Measurements from ENCODE around the gene SNCAIP.

The SNCAIP gene

DNA sequence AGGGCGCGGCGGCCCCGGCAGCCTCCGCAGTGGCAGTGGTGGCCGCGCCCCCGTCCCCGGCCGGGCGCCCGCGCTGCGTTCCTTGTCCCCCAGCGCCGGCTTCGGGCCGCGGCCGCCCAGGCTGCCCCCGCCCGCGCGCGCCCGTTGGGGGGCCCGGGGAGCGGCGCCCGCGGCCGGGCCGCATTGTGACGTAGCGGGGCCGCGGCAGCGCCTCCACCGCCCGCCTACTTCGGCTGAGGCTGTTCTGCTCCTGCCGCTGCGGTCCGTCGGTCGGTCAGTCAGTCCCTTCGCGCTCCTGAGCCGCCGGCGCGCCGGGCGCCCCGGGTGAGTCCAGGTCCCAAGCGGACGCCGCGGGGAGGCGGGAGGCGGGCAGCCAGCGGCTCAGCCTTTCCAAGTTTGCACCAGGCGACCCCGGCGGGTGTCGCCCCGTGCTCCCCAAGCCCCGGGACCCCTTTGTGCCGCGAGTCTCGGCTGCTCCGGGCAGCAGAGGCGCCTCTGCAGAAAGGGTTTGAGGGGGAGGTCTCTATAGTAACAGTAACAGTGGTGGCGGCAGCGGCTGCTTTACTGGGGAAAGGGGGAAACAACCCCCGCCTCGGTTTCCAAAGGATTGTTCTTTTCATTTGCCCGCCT, at the start of gene SNCAIP:
Gene SNCAIP (plus strand): TSS at position 277 of the 630 bp plus-strand sequence. CDS start 78,898 bp downstream, outside the sequence.
- H3K27ac ChIP-seq = no peak within 1 kb of the TSS
- TF ChIP-seq, protein P1, sequence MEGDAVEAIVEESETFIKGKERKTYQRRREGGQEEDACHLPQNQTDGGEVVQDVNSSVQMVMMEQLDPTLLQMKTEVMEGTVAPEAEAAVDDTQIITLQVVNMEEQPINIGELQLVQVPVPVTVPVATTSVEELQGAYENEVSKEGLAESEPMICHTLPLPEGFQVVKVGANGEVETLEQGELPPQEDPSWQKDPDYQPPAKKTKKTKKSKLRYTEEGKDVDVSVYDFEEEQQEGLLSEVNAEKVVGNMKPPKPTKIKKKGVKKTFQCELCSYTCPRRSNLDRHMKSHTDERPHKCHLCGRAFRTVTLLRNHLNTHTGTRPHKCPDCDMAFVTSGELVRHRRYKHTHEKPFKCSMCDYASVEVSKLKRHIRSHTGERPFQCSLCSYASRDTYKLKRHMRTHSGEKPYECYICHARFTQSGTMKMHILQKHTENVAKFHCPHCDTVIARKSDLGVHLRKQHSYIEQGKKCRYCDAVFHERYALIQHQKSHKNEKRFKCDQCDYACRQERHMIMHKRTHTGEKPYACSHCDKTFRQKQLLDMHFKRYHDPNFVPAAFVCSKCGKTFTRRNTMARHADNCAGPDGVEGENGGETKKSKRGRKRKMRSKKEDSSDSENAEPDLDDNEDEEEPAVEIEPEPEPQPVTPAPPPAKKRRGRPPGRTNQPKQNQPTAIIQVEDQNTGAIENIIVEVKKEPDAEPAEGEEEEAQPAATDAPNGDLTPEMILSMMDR (conservative IDR thresholded peaks at IDR 0.05) = no peak

DNA sequence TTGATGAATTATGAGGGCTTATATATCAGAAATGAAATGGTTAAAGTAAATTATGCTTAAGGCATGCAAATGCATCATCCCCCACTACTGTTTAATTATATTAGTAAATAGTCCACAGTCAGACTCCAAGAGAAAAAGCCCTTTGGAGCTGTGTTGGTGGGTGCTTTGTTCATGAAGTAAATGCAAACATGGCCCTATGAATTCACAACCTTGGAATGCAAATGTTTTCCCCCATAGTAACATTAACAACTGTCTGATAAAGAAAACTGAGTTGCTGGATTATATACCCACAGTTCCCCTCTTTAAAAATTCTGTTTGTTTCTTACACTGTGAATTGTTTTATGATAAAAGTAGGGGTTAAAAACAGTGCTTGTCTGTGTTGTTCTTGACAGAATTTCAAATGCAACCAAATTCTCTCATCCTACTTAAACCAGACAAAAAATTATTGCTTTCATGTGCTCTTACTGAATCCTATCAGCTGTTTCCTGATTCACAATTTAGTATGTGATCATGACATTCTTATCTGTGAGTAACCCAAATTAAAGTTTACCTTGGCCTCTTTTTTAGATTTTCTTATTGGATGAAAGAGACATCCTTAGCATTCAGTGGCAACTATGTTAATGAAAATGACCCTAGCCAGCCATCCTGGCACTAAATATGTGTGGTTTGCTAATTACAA, 48.5 kb upstream of the SNCAIP start:
- H3K27ac ChIP-seq = no peak overlapping the region
- TF ChIP-seq, protein P1 (conservative IDR thresholded peaks at IDR 0.05) = no peak

DNA sequence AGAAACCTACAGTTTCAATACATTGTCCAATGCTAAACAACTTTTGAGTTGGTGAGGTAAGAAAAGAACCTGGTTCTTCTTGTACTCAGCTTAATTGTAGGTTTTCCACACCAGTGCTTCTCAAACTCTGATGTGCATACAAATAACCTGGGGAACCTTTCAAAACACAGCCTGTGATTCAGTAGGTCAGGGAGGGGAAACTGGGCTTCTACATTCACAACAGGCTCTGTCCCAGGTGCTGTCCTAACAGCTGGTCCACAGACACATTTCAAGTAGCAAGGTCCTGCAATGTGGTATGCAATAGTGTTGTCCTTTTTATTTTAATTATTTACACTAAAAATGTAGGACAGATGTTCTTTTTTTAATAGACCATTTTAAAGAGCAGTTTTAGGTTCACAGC, 47.4 kb upstream of the SNCAIP start:
- H3K27ac ChIP-seq = no peak overlapping the region
- TF ChIP-seq, protein P1 (conservative IDR thresholded peaks at IDR 0.05) = no peak

DNA sequence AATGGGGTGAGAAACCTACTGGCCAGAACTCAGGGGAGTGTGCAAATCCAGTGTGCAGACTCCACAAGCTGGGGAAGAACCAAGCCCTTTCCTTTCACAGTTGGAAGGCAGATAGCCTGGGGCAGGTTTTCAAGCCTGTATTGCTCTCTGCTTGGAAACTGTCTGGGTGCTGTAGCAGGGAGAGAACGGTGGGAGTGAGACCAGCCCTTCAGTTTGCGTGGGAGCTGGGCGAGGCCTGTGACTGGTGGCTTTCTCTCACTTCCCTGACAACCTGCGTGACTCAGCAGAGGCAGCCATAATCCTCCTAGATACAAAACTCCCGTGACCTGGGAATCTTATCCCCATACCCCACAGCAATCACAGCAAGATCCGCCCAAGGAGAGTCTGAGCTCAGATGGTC, 44.9 kb upstream of the SNCAIP start:
- TF ChIP-seq, protein P1 (conservative IDR thresholded peaks at IDR 0.05) = no peak
- no peak overlapping the region for H3K27ac ChIP-seq

DNA sequence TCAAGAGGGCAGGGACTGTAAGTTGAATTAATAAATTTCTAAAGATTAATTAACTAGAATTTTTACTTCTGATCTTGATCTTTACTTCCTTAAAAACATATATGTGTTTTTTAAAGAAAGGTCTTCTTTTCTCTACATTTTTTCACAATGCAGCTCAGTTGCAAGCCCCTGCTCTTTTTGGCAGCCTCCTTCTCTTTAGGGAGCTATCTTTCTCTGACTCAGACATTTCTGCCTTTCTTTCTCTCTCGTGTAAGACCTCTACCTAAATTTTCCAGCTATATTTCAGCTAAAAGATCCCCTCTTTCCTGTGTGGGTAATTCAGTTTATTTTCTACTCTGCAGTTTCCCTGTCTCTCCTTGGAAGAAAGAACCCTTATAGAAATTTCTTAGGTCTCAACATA, 38.3 kb upstream of the SNCAIP start:
- TF ChIP-seq, protein P1 (conservative IDR thresholded peaks at IDR 0.05) = no peak
- no peak overlapping the region for H3K27ac ChIP-seq

DNA sequence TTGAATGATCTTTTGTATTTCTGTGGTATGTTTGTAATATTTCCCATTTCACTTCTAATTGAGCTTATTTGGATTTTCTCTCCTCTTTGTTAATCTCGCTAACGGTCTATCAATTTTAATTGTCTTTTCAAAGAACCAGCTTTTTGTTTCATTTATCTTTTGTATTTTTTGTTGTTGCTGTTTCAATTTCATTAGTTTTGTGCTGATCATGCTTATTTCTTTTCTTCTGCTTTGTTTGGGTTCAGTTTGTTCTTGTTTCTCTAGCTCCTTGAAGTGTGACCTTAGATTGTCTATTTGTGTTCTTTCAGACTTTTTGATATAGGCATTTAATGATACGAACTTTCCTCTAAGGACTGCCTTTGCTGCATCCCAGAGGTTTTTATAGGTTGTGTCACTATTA, 28.4 kb upstream of the SNCAIP start:
- TF ChIP-seq, protein P1 (conservative IDR thresholded peaks at IDR 0.05) = no peak
- H3K27ac ChIP-seq = no peak overlapping the region

DNA sequence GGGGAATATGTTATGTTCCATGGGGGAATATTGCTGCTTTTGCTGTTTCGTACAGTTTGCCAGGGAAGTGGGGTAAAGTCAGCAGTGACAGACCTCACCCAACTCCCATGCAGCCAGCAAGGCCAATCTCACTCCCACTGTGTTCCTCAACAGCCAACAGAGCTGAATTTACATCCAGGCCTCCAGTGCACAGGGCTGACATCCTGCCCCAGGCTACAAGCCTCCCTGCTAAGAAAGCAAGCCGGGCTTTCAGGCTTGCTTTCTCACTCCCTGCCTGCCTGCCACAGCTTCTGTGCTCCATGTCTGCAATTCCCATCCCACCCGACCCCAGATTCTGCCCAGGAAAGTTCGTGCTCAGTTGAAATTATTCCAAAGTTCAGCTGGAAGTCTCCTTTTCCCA, 25.5 kb upstream of the SNCAIP start:
- TF ChIP-seq, protein P1 (conservative IDR thresholded peaks at IDR 0.05) = no peak
- no peak overlapping the region for H3K27ac ChIP-seq
